GM19193 (cell line): ENCODE results near the gene ABI3.

ENCODE experiments used
- POLR2A ChIP-seq: IDR thresholded peaks from 4 replicates; pipeline ENCODE4 v1.6.1; 2011; ENCODE audit not compliant: insufficient read depth, insufficient read length; ENCODE audit errors: extremely low read depth

The ABI3 gene

DNA sequence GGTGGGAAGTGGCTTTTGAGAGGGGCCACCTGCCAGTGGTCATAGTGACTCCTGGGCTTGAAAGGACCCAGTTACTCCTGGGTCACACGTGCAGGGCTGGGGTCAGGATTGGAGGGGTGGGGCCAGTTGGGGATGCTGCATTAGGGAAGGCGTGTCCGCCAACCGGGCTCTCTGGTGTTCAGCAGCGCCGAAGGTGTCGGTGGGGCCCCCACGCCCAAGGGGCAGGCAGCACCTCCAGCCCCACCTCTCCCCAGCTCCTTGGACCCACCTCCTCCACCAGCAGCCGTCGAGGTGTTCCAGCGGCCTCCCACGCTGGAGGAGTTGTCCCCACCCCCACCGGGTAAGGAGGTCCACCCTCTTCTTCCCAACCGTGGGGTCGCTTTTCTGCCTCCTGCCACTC lies 9.5 kb downstream of the ABI3 start:
- no peak for TF ChIP-seq POLR2A

DNA sequence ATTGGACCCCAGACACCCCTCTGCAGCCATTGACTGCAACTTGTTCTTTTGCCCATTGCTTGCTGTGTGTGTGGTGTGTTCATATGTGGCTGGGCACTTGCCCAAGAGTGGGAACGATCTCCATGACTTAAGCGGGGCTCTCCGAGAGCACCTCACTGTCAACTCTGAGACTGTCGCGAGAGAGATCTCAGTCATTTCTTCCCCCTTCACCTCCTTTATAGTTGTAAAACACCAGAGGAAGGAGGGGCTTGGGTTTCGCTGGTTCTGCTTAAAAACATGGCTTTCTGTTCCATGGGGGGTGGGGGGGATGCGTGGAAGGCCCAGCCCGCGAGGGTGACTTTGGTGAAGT lies 12.6 kb downstream of the ABI3 start:
- TF ChIP-seq POLR2A = no peak

DNA sequence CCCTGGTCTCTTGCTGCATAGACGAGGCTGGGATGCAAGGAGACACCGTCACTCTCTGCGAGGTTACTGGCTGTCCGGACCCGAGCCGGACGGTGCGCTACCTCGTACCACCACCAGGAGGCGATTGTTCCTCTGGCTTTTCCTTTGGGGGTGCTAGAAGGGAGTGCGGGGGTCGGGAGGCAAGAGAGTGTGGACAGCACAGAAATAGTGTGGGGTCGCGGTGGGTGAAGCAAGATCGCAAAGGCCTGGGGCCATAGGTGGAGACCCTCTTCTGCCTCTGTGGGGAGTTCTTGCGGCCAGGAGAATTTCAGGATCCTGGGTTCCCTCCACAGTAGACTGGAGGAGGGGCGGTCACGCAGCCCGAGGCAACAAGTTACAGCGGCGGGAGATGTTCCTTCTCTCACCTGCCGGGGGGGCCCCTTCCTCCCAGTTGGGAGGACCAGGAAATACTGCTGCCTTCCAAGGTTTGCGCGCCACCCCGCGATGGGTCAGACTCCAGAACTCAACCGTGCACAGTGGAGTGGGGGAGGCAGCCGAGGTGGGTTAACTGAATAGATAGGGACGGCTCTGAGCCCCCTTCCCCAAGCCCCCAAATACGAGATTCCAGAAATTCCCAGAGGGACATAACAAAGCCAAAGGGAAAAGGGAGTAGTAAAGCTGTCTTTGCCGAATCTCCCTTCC lies 13.2 kb downstream of the ABI3 start:
- TF ChIP-seq POLR2A = no peak

DNA sequence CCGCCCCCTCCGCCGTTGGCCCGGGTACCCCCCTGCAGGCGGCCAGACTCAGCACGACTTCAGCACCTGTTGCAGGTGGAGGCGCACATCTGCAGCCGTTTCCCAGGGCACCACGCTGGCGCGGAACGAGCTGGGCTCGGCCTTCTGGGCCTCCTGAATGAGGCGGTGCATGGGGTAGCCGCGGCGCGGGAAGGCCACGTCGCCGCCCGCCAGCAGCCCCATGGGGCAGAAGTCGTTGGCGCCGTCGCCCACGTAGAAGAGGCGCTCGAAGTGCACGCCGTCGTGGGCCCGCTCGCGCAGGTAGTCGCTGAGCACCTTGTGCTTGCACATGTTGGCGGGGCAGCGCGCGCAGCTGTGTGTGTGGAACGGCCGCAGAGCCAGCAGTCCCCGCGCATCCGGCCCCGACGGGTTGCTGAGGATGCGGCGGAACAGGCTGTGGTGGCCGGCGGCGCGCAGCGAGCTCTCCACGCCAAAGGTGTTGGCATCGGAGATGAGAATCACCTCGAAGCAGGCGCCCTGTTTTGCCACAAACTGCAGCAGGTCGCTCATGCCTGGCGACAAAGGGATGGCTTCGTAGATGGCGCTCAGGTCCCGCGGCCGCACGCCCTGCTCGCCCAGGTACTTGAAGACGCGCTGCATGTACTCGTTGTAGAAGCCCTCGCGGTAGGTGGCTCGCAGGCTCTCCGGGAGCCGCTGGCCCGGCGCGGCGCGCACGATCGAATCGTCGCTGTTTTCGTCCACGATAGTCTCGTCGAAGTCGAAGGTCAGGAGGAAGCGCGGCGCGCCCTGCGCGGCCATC lies 13.9 kb downstream of the ABI3 start:
- no peak for TF ChIP-seq POLR2A

DNA sequence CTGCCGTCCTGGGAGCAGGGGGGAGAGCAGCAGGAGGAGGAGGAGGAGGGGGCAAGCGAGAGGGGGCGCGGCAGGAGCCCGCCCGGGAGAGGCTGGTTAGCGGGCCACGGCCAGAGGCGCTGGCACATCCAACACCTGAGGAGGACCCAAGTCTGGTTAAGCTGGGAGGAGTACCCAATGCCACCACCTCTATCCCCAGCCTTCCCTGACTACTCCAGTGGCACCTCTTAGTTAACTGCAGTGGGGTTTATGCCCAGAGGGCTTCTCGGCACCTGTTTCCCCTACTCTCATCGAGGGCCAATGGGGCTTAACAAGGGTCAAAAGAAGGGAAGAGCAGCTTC lies 14.5 kb downstream of the ABI3 start:
- no peak for TF ChIP-seq POLR2A

DNA sequence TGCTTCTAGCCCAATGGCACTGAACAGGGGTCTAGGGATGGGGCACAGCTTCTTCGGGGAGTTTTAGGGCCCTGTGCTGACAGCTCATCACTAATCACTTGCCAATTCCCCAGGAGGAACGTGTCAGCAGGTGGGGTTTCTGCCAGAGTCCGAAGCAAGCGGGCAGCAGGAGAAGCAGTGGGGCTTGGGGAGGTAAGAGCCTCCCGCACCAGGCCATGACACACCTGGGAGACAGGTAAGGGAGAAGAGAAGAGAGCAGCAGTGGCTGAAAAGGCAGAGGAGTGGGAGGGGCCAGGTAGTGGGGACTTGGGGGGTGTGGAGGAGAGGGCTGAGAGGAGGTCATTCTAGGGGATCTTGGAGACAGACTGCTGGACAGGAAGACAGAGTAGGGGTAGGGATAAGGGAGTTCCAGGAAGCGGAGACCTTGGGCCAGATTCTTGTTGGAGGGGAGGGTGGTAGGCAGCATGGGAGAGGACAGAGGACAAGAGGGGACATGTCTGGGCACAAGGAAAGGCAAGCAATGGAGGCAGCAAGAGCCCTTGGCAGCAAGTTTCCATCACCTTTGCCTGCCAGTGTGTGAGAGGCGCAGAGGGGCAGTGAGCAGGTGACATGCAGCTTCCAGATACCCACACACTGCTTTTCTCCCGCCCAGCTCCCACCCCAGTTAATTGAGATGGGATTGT lies 15.2 kb downstream of the ABI3 start:
- no peak for TF ChIP-seq POLR2A

DNA sequence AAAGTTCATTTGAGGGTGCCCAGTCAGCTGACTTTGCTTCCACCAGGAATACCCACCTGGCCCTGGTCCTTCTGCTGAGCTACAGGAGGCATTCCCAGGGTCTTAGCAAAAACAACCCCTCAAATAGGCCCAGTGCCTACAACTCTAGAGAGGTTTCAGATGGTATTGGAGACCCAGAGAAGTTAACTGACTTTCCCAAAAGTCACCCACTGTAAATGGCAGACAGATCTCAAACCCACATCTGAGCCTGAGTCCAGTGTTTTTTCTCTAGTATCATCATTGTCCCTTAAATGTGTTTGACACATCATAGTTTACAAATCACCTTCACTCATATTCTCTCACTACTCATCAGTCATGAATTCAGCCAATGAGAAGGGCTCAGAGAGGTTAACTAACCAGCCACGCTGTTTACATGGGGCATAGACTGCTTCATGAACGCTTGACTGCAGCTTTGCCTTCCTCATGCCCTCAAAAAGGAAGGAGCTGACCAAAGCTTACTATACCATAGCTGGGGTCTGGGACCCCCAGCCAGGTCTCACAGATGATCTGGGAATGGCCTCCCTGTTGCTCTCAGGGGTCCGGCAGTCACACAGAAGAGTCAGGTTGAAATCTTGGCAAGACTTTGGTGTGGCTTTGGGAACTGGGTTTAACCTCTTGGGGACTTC lies 16.4 kb downstream of the ABI3 start:
- no peak for TF ChIP-seq POLR2A

DNA sequence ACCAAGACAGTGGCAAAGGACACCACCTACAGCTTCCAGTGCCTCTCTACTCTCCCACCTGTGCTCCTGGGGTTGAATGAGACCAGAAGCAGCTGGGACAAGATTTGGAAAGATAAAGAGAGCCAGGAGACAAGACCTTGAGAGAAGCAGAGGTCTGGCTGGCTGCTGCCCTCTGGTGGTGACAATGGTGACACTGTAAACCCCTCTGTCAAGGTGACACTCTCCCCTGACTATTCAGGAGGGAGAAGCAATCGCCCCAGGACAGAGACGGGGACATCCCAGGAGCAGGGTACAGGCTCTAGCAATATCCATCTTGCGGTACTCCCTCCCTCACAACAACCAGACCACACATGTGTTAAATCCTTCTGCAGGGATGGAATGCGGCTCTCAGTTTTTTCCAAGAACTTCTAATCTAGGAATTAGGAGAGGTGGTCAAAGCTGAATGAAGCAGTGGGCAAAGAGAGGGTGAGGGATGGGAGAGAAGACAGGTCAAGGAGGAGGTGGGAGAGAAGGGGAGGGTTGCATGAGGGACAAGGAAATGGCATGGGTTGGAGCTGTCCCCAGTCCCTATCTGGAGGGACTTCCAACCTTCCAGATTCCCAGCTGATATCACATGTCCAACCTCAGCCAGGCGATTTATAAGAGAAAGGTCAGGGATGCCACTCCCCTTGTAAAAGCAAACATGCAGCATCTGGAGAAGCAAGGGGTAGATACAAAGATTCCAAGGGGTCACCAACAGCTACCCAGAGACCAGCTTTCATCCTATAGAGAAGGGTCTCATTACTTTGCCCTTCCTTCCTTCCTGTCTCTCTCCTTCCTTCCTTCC lies 17.1 kb downstream of the ABI3 start:
- TF ChIP-seq POLR2A = no peak

DNA sequence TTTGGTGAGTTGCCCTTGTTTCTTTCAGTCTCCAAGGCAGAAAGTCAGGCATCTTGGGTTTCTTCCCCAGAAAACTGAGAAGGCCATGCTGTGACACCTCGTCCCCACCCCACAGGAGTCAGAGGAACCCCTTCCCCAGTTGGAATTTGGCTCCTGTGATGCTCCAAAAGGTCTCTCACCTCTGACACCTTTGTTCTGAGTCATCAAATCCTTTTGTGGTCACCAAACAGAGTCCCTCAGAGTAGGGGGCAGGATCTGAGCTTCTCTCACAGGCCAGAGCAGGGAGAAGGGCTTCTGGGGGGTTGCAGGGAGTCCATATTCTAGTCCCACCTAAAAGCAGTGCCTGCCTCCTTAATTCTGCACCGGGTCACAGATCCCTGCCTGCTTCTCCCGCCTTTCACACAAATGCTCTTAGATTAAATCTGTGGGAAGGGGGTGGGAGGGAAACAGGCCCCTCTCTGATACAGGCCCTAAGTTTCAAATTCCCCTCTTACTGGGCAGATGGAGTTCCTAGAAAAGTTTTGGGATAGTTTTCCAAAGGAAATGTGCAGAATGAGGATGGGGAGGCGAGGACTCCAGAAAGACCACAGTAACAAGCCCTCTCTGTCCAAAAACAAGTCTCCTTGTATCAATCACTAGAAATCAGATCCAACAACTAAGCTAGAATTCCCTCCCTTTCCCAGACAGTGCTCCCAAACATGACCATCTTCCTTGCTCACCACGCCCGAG lies 18.7 kb downstream of the ABI3 start:
- no peak for TF ChIP-seq POLR2A

DNA sequence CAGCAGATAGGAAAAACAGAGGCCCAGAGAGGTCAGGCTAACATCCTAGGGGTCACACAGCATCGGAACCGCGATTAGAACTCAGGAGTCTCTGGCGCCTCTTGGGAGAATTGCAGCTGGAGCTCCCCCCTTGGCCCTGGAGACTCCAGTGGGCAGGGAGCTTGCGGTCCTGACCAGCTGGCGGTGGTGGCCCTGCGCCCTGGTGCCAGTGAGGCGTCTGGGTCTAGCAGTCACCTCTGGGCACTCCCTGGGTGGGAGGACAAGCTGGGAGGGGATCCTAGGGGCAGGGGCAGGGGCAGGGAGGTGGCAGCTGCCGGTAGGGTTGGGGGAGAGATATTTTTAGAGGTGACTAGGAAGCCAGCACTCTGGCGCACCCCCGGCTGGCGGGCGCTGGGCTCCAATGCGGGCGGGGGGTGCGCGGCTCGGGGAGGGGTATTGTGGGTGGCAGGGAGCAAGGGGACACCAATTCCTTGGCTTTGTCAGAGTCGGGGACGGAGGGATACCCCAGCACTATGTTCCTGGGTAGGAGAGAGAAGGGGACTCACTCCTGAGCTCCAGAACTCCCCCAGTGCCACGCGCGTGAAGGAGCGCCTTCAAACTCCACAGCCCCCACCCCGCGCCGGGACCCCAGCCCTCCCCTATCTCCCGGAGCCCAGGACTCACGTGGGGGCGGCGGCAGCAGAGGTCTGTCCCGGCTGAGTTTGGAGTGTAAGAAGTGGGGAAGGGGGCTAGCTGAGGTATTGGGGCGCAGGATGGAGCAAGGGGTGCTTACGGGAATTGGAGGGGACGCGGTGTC lies 19.5 kb downstream of the ABI3 start:
- no peak for TF ChIP-seq POLR2A

DNA sequence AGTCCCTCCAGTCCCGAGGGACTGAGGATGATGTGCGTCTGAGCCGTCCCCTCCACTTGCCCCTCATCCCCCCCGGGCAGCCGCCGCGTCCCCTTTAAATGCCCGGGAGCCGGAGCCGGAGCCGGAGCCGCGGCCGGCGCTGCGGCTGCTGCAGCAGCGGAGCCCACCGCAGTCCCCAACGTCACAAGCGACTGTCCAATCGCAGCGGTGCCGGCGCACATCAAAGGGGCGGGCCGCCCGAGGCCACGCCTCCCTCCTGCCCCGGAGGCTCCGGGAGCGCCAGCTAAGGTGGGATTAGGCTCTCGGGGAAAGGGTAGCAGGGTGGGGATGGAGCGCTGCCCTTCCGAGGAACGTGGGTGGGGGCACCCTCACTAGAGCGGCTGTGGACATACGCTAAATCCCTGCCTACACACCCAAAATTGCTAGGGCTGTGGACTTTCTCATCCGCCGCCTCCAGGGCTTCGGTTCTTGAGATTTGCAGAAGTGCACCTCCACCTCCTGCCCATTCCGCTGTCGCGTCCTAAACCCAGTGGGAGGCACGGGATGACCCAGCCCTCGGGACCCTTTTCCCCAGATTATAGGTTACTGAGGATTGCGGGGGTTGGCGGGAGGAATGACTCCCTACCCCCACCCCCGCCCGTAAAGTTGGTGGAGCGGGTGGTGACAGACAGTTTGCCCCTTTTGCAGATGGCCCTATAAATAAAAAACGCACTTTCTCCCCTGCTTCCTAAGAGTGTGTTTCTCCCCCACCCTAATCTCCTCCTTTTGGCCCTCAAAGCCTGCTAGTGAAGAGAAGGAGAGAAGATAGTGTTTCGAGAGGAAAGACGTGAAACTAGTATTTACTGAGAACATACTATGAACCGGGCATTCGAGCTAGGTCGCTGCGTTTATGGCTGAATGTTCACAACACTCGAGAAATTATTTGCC lies 20.4 kb downstream of the ABI3 start, which contains the start of gene PHOSPHO1:
TSS of gene PHOSPHO1 (minus strand) at position 152 of the 927 bp plus-strand sequence. CDS start 4,096 bp downstream, outside the sequence.
- TF ChIP-seq POLR2A = peak; percentile 38

DNA sequence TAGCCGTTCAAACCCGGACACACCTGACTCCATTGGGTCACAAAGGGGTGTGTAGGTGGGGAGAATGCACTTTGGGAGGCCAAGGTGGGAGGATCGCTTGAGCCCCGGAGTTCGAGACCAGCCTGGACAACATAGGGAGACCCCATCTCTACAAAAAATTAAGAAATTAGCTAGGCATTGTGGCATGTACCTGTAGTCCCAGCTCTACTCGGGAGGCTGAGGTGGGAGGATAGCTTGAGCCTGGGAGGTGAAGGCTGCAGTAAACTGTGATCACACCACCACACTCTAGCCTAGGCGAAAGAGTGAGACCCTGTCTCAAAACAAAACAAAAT lies 21.0 kb downstream of the ABI3 start:
- no peak for TF ChIP-seq POLR2A
